HG03558 (cell line): Measurements from ENCODE around the gene GAL3ST2.
"Not testable (repeated sequence)": the region's sequence is repeated elsewhere in the genome, so short reads cannot be mapped to it uniquely, and the experiment has no call there.

Source experiments
- ATAC-seq: cut with Tn5 transposase; IDR thresholded peaks from one replicate; pipeline ENCODE4 v1.9.1; 2021; ENCODE audit warnings: moderate number of reproducible peaks; ENCODE audit not compliant: unreplicated experiment; ENCODE audit errors: extremely low read depth

GAL3ST2 gene

GRCh38 chr2:241782053-241782452 is 5.4 kb downstream of the GAL3ST2 start:
- not testable (repeated sequence) for ATAC-seq

GRCh38 chr2:241788135-241788534 is 11.5 kb downstream of the GAL3ST2 start:
- ATAC-seq: no peak

- ATAC-seq: no peak
Observed at GRCh38 chr2:241788572-241788971, 11.9 kb downstream of the GAL3ST2 start.

GRCh38 chr2:241791385-241791784 is 14.8 kb downstream of the GAL3ST2 start:
- ATAC-seq: not testable (repeated sequence)

GRCh38 chr2:241793385-241793784 is 16.8 kb downstream of the GAL3ST2 start:
- ATAC-seq: no peak

GRCh38 chr2:241794250-241794823 is 17.7 kb downstream of the GAL3ST2 start:
- no peak for ATAC-seq

GRCh38 chr2:241795021-241795999 is 18.7 kb downstream of the GAL3ST2 start:
- no peak for ATAC-seq

- ATAC-seq: no peak
Observed at GRCh38 chr2:241796209-241796608, 19.6 kb downstream of the GAL3ST2 start.

GRCh38 chr2:241796610-241797138 is 20.1 kb downstream of the GAL3ST2 start:
- ATAC-seq: no peak

- ATAC-seq: no peak
Observed at GRCh38 chr2:241797441-241798080, 20.9 kb downstream of the GAL3ST2 start.

GRCh38 chr2:241798081-241798630 is 21.5 kb downstream of the GAL3ST2 start:
- no peak for ATAC-seq

- ATAC-seq: no peak
Observed at GRCh38 chr2:241798631-241799521, 22.3 kb downstream of the GAL3ST2 start.

- no peak for ATAC-seq
Observed at GRCh38 chr2:241799522-241800197, 23.0 kb downstream of the GAL3ST2 start.

GRCh38 chr2:241800198-241800903 is 23.7 kb downstream of the GAL3ST2 start:
- ATAC-seq: not testable (repeated sequence)

GRCh38 chr2:241801611-241802420 is 25.2 kb downstream of the GAL3ST2 start:
- no peak for ATAC-seq

GRCh38 chr2:241802421-241803318 is 26.0 kb downstream of the GAL3ST2 start:
- ATAC-seq: no peak
